GM12872 (cell line): ENCODE data around the gene ADARB2.

ENCODE experiments used
- CTCF ChIP-seq: IDR thresholded peaks from 3 replicates; pipeline ENCODE4 v1.5.1; 2011; ENCODE audit warnings: low read depth, mild to moderate bottlenecking, low read length, moderate library complexity; ENCODE audit not compliant: insufficient read depth

The ADARB2 gene

GRCh38 chr10:1402016-1402770 is 335.1 kb downstream of the ADARB2 start:
- no peak for TF ChIP-seq CTCF

- TF ChIP-seq CTCF: no peak
These were observed 336.0 kb downstream of the ADARB2 start for GRCh38 chr10:1401071-1401965.

GRCh38 chr10:1400101-1401070 is 336.9 kb downstream of the ADARB2 start:
- TF ChIP-seq CTCF: no peak

DNA sequence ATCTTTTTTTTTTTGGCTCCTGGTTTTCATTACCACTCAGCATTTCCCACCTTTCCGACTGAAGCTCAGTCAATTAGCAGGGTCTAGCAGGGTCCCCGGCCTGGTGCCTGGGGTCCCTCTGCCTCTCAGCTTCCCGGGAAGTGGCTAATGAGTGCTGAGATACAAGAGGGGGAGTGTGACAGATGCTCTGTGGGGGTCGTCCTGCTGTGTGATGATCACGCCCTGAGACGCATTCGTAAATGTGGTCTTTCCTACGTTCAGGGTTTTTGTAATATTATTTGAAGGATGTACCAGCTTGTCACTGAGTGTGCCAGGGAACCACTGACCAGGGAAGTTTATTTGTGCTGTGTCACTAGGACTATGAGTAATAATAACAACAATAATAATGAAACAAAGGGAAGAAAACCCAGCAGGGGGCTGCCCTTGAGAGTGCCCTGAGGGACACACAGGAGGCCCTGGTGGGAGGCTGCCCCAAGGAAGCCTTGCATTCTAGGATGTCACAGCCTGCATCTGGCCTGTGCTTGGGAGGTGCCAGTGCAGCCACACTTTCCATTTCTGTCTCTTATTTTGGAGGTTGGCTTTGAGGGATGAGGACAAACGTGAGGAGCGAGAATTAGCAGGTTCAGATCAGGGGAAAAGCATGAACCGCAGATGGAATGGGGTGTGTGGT is 337.8 kb downstream of the ADARB2 start:
- no peak for TF ChIP-seq CTCF

DNA sequence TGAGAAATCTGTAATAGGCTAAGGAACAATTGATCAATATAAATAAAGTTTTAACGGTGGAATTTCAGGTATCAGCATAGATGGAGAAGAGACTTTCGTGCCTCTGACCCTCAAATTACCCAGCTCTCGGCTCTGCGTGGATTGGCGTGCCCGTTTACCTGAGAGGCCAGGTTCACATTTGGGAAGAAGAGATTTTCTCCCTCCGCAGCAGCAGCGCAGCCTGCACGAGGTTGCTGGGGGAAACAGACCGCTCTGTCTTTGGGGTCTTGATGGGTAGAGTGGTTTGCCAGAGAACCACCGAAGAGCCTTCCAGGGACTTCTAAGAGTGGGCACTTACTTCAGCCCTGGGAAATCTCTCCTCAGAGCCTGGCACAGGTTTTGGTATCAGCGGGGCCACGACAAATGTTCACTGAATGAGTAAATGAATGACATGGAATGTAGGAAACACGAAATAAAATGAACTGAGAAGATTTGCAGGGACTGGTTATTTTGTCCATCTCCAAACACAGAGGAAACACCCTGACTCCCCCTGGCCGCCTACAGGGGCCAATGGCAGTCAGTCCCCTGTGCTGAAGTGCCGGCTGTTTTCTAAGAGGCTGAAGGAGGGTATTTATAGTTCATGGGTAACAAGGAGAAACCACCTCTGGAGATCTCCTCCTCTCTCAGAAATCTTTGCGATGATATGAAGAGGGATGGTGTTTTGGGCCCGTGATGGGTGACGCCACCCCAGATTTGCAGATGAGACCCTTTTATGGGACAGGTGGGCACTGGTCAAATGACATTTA is 338.5 kb downstream of the ADARB2 start:
- no peak for TF ChIP-seq CTCF

DNA sequence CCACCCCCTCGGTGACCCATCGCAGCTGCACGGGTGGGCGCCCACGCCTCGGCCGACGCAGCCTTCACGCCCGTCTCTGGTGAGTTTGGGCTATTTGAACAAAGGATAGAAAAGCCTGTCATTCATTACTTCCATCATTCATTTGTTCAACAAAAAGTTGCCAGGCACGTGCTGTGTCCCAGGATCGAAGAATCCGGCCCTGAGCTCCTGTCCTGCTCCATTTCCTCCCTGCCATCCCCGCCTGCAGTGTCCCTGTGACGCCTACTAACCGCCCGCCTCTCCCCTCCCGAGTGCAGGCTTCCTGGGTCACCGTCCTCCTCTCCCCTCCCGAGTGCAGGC is 341.1 kb downstream of the ADARB2 start:
- no peak for TF ChIP-seq CTCF
